HL-60 (cell line): ENCODE results near the gene TSPAN17.
A peak's percentile ranks its signal among the peaks of the same experiment; 100 is the strongest.

ENCODE experiments used
- DNase-seq, 2 experiments: peaks; one replicate each; pipeline ENCODE4 v3.0.0-alpha.2; 2010 to 2020; ENCODE audit warnings: low read depth in 1 of 2, low spot score in 1 of 2
- H3K27ac ChIP-seq: fragments of 250-450 bp; sonication (Bioruptor Pico); replicated peaks from 2 replicates; pipeline ENCODE4 v1.5.1; 2020; ENCODE audit warnings: mild to moderate bottlenecking, moderate library complexity
- H3K27me3 ChIP-seq: fragments of 250-450 bp; sonication (Bioruptor Pico); 2 replicates; pipeline ENCODE4 v1.5.1; 2021; ENCODE audit warnings: mild to moderate bottlenecking, moderate library complexity; ENCODE audit not compliant: insufficient read depth, poor library complexity, severe bottlenecking
- H3K4me3 ChIP-seq: replicated peaks from 2 replicates; pipeline ENCODE4 v1.5.1; 2011; ENCODE audit warnings: mild to moderate bottlenecking, control low read depth, low read length; ENCODE audit not compliant: insufficient read depth
- CTCF ChIP-seq: IDR thresholded peaks from one replicate; pipeline ENCODE4 v1.5.1; 2011; ENCODE audit warnings: low read length, control low read depth, inconsistent platforms; ENCODE audit not compliant: insufficient read depth
- GABPA ChIP-seq: IDR thresholded peaks from 2 replicates; pipeline ENCODE4 v1.6.1; 2012; ENCODE audit warnings: low read depth
- POLR2AphosphoS5 ChIP-seq: IDR thresholded peaks from 2 replicates; pipeline ENCODE4 v1.6.1; 2012; ENCODE audit warnings: low read depth
- REST ChIP-seq: IDR thresholded peaks from 2 replicates; pipeline ENCODE4 v1.6.1; 2012; ENCODE audit warnings: low read depth; ENCODE audit not compliant: insufficient replicate concordance
- SPI1 ChIP-seq: IDR thresholded peaks from 2 replicates; pipeline ENCODE4 v1.6.1; 2012; ENCODE audit warnings: low read depth, mild to moderate bottlenecking, borderline replicate concordance

The TSPAN17 gene

GRCh38 chr5:176676361-176676824, 29.1 kb downstream of the TSPAN17 start:
- peaks cover 17% of the 10 kb centered on the region for H3K27me3 ChIP-seq
- H3K4me3 ChIP-seq: no peak overlapping the region
- DNase-seq: peak; percentile 22 to 34
- TF ChIP-seq CTCF: no peak
- no peak for TF ChIP-seq SPI1
- TF ChIP-seq REST: no peak
- TF ChIP-seq GABPA: no peak
- TF ChIP-seq POLR2AphosphoS5: no peak
- no peak overlapping the region for H3K27ac ChIP-seq

- Histone ChIP-seq H3K4me3 (no peak overlapping the region), H3K27ac (no peak overlapping the region), H3K27me3 (peaks cover 21% of the 10 kb centered on the region)
- TF ChIP-seq REST: no peak
- no peak for TF ChIP-seq GABPA
- no peak for TF ChIP-seq CTCF
- no peak for TF ChIP-seq POLR2AphosphoS5
- no peak for TF ChIP-seq SPI1
- no peak for DNase-seq
Measured at GRCh38 chr5:176677209-176677939, 30.1 kb downstream of the TSPAN17 start.

GRCh38 chr5:176678584-176678983, 31.3 kb downstream of the TSPAN17 start:
- DNase-seq: no peak
- H3K27me3 ChIP-seq: peaks cover 30% of the 10 kb centered on the region
- TF ChIP-seq SPI1 (no peak), GABPA (no peak), CTCF (no peak), POLR2AphosphoS5 (no peak), REST (no peak)

More at GRCh38 chr5:176678584-176678983, 31.3 kb downstream of the TSPAN17 start:
- no peak overlapping the region for H3K27ac ChIP-seq
- no peak overlapping the region for H3K4me3 ChIP-seq
